GM18858 (cell line): ENCODE results near the gene SMIM20.

Experiments used
- ATAC-seq: cut with Tn5 transposase; IDR thresholded peaks from one replicate; pipeline ENCODE4 v1.9.1; 2021; ENCODE audit not compliant: unreplicated experiment

Gene SMIM20

DNA sequence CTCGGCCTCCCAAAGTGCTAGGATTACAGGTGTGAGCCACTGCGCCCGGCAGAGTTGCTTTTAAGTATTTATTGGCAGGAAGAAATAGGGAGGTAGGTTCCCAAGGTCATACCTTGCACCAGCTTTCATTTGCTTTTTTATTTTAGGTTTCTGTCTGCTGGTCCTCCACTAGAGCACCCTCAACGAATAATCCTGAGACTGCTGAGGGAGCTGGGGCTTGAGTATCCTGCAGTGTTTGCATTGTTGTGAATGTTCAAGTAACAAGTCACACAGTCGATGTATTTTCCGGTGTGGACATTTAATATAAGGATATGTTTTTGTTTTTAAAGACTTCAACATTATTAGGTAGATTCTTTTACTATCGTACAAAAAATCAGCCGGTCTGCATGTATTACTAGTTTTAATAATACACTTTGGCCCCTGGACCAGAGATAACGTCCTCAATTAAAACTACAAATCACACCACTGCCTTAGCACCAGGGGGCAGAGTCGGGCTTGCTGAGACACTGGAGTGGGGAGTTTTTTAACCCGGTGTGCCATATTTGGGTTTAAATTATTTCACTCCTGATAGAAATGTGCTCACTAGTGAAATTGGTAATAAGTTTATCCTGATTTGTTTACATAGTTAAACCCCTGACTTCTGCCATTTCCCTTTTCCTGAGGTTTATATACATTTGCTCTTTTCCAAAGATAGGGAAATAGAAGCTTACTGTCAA is 11.6 kb downstream of the SMIM20 start:
- ATAC-seq, result peak; percentile 60

- ATAC-seq, result no peak
Observed at GRCh38 chr4:25926462-25926861, 12.4 kb downstream of the SMIM20 start.

DNA sequence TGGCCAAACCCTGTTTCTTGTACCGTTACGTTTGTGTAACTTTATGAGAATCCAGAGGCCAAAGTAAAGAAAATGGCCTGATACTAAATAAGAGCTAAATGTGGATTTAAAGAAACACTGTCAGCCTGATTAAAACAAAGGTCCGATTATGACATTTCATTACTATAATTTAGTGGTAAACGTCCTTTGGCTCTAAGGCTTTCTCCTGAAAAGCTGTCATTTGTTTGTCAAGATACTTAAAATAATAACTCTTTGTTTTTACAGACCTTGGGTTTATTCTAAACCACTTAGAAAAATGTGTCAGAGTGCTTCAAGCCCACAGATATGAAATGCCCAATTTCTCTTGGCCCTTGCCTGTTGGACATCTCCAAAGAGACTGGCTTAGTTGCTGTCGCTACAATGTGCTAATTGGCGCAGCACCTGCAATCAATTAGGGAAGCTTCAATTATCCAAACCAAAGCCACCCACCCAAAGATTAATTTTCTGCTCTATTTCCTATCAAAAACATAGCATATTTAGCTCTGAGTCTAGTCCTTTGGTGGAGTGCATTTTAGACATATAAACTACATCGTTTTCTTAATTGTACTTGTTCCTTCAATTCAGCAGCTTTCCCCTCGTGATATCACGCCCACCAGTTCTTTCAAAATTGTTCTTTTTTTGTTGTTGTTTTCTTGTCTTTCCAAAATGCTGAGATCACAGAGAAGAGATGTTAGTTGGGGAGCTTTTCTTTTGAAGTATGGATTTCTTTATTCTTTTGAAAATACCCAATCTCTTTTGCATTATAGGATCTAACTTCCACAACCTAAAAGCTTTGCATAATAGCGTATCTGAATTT is 13.6 kb downstream of the SMIM20 start:
- no peak for ATAC-seq

DNA sequence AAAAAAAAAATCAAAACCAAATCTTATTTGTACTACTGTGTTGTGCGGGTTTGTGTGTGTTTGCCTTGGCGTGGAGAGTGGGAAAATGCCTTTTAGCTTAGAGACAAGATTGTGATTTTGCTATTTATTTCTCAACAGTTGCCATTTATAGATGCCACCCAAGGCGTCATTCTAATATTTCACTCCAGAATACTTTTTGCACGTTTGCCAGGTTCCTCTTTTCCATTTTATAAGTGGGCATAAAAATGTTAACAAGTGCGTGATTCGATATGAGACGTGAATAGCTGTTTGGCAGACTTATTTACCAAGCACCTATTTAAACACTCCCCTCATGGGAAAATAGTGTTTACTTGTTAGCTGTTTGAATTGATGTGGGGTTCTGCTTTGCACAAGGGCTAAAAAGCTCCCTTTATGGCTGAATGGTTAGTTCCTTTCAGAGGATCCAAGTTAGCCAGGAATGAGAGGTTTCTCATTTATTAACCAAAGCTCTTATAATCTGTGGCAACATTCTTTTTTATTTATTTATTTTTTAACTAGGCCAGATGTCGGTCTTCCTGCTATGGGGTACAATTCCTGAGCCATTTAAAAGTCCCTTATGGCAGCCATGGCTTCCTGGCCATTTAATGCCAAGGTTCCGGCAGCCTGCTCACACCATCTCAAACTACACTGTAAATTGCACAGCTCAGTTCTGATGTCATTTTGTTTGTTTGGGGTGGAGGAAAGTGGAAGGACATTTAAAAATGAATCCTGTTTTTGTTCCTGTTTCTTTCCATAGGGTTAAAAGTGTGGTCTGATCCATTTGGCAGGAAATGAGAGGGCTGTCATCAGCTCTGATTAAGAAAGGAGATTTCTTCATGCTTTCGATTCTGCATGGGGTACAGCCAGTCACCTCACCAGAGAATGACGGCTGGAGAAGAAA is 14.6 kb downstream of the SMIM20 start:
- ATAC-seq, result no peak

- ATAC-seq, result no peak
Observed at GRCh38 chr4:25929298-25929686, 15.3 kb downstream of the SMIM20 start.

- ATAC-seq, result no peak
Observed at GRCh38 chr4:25930731-25931354, 16.8 kb downstream of the SMIM20 start.

- ATAC-seq, result no peak
Observed at GRCh38 chr4:25936696-25937095, 22.7 kb downstream of the SMIM20 start.

DNA sequence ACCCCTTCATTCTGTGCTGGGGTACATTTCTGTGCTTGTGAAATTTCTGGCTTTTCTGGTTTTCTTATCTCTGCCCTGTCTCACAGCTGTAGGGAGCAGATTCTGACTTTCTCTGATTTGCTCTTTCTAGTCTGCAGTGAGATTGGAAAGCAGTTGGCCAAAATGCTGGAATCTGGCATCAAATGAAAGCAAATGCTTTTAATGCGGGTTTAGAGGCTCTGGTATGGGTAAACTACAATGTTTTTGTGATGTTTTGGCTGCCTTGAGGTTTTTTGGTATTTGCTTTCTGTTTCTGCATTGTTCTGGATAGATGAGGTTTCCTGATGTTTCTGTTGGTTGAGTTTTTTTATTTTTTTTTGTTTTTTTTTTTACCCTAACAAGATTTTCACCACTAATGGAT is 23.8 kb downstream of the SMIM20 start:
- no peak for ATAC-seq

- no peak for ATAC-seq
Observed at GRCh38 chr4:25938366-25938765, 24.3 kb downstream of the SMIM20 start.

- ATAC-seq, result peak; percentile 97
Observed at GRCh38 chr4:25938787-25939186, 24.8 kb downstream of the SMIM20 start.

DNA sequence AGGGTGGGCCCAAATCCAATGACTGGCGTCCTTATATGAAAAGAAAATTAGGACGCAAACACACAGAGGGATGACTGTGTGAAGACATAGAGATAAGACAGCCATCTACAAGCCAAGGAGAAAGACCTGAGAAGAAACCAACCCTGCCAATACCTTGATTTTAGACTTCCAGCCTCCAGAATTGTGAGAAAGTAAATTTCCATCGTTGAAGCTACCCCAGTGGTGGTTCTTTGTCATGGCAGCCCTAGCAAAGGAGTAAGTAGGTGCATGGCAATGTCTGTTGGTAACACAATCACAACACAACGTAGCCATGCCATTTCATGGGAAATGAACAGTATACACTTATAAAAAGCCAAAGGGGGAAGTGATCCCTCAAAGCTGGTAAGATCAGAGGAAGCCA is 25.3 kb downstream of the SMIM20 start:
- ATAC-seq, result no peak

DNA sequence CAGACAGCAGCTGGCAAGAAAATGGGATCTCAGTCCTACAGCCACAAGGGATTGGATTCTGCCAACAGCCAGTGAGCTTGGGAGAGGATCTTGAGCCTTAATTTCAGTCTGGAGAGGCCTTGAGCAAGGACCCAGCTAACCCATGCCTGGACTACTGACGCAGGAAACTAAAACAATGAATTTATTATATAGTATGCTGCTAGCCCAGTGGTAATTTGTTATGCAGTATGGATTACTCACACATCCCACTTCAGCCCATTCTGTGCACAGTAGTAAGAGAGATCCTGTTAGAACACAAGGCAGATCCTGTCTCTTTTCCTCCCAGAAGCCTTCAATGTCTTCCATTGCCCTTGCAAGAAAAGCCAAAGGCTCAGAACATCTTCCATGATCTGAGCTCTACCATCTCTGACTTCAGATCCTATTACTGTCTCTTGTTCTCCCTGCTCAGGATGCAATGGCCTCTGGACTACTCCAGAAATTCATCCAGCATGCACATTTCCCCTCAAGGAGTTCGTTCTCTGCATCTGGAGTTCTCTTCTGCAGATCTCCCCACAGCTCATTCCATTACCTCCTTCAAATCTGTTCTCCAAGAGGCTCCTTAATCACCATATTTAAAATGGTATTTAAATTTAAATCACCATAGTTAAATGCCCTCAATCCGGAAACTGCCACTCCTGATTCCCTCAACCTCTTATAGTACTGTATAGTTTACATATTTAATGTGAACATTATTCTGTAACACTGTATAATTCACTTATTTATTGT is 27.6 kb downstream of the SMIM20 start:
- no peak for ATAC-seq

- ATAC-seq, result no peak
Observed at GRCh38 chr4:25943312-25943711, 29.3 kb downstream of the SMIM20 start.

DNA sequence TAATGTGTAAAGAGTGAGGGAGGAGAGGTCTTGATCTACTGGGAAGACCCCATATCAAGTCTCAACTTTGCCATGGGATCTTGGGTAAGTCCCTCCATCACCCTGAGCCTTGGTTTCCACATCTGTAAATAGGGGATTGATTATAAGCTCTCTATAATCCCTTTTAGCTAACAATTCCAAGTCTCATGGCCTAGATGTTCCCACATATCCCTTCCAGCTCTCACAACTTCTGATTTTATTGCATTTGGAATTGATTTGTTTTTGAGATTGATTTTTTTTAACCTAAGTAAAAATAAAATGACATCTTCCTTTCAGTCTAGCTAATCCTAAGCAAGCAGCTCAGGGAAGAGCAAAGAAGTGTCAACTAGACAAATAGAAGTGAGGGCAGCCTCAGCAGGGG is 29.8 kb downstream of the SMIM20 start:
- no peak for ATAC-seq

GRCh38 chr4:25948051-25948450 is 34.0 kb downstream of the SMIM20 start:
- no peak for ATAC-seq

GRCh38 chr4:25949173-25949748 is 35.2 kb downstream of the SMIM20 start:
- ATAC-seq, result no peak

GRCh38 chr4:25949994-25950393 is 36.0 kb downstream of the SMIM20 start:
- no peak for ATAC-seq

DNA sequence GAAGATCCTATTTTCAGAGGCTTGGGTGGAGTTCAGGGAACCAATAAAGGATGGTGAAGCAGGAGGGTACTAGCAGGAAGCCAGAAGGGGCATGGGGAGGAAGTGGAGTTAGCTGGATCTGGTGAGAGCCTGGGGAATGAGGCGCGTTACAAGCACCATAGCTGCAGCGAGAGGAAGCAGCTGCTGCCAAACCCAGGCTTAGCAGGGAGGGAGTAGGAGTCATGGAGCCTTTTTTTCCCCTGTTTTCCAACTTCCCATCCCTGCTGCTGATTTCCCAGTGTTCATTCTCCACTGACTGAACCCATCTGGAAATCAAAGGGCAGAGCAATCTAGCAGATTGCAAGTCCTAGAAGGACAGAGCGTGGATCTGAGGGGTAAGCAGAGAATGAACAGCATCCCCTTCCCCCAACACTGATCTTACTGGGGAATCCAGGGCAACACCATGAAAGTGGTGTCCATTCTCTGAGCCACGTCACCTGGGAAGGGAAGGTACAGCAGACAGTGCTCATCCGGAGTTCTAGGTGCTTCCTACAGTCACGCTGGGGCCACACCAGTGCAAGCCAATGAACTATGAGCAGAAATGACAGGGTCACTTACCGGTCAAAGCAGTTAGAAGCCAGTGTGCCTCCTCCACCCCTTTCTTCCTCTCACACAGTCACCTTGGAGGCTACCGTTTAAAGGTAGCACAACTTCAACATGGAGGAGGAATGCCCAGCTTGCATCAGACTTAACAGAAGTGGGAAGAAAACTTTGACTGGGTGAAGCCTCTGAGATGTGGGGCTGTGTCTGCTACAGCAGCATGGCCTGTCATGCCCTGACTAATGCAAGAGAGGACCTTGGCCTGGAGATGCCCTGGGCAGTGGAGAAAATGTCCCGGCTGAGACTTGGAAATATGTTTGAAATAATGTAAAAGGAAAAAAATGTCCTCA is 36.7 kb downstream of the SMIM20 start:
- ATAC-seq, result no peak
